Endothelial cell of umbilical vein (primary cell): ENCODE results near the gene VPS35L. TPM values are rescaled to one million over a fixed set of nuclear protein-coding genes. Genes with fewer than 3 reads are reported as not detected.

ENCODE experiments used
- BruUV-seq: library from RNA; stranded (reverse); fragments of 400-500 nt; replicated peaks from 2 replicates; lab custom pipeline; 2021; lab: Mats Ljungman, UMichigan
- CTCF ChIA-PET: fragments of 300-600, 350-600 bp; sonication (Branson Sonifier 250); formaldehyde crosslinking; loops from one replicate; lab custom pipeline; 2021; ENCODE audit warnings: antibody characterized with exemption, inconsistent platforms; lab: Charles Lee
- POLR2A ChIA-PET: fragments of 300-600, 350-600 bp; sonication (Branson Sonifier 250); formaldehyde crosslinking; loops from one replicate; lab custom pipeline; 2021; ENCODE audit warnings: antibody characterized with exemption, inconsistent platforms; lab: Charles Lee
- DNase-seq: peaks from one replicate; pipeline ENCODE4 v3.0.0-alpha.2; 2011; ENCODE audit warnings: low read depth, low spot score
- FAIRE-seq: peaks from 2 replicates; lab custom pipeline; 2011; peaks lifted over from hg19 to GRCh38; lab: Jason Lieb, UNC
- H2AFZ ChIP-seq: 2 replicates; pipeline ENCODE4 v1.6.0; 2012; ENCODE audit warnings: low read depth, low read length, control low read depth, inconsistent platforms
- H3K27ac ChIP-seq: 2 replicates; pipeline ENCODE4 v1.5.1; 2011; ENCODE audit warnings: low read depth, mild to moderate bottlenecking, control low read depth, low read length, moderate library complexity; ENCODE audit not compliant: insufficient read depth
- H3K27me3 ChIP-seq, 2 experiments: 2 replicates each; pipeline versions ENCODE4 v1.6.0 to v1.6.1; 2011; ENCODE audit warnings: low read length in 2 of 2, mixed read lengths in 1 of 2; ENCODE audit not compliant: control insufficient read depth in 2 of 2, insufficient read depth in 2 of 2
- H3K36me3 ChIP-seq, 2 experiments: 2 replicates in 1 of 2; 3 replicates in 1 of 2; pipeline ENCODE4 v1.5.1; 2011; ENCODE audit warnings: low read length in 2 of 2, mild to moderate bottlenecking in 1 of 2, moderate library complexity in 1 of 2; ENCODE audit not compliant: control insufficient read depth in 2 of 2, insufficient read depth in 2 of 2; ENCODE audit errors: extremely low read depth in 1 of 2
- H3K4me1 ChIP-seq: 3 replicates; pipeline ENCODE4 v1.5.1; 2011; ENCODE audit warnings: mild to moderate bottlenecking, low read length; ENCODE audit not compliant: control insufficient read depth, insufficient read depth; ENCODE audit errors: extremely low read depth
- H3K4me2 ChIP-seq: 2 replicates; pipeline ENCODE4 v1.6.1; 2011; ENCODE audit warnings: low read length, control low read depth, mixed read lengths; ENCODE audit not compliant: insufficient read depth
- H3K4me3 ChIP-seq, 3 experiments: fragments of 200-600 bp in 1 of 3; sonication (generic), shearing (Covaris generic) in 1 of 3; replicated peaks in 1 of 3; 2 replicates each; pipeline ENCODE4 v1.5.1; 2011 to 2016; ENCODE audit warnings: control low read depth in 3 of 3, low read length in 3 of 3, mild to moderate bottlenecking in 2 of 3, inconsistent platforms in 1 of 3, low read depth in 1 of 3, moderate library complexity in 1 of 3; ENCODE audit not compliant: insufficient read depth in 1 of 3
- H3K79me2 ChIP-seq: 2 replicates; pipeline ENCODE4 v1.6.0; 2012; ENCODE audit warnings: low read length, inconsistent platforms; ENCODE audit not compliant: control insufficient read depth, insufficient read depth
- H3K9ac ChIP-seq: replicated peaks from 2 replicates; pipeline ENCODE3; 2011; ENCODE audit warnings: low read length, control low read depth; ENCODE audit not compliant: insufficient read depth; ENCODE audit errors: extremely low read depth
- H3K9me1 ChIP-seq: replicated peaks from 3 replicates; pipeline ENCODE4 v1.6.0; 2011; ENCODE audit warnings: mild to moderate bottlenecking, low read length; ENCODE audit not compliant: control insufficient read depth, insufficient read depth; ENCODE audit errors: extremely low read depth
- H3K9me3 ChIP-seq: replicated peaks from 2 replicates; pipeline ENCODE4 v1.5.1; 2012; ENCODE audit warnings: low read length, inconsistent platforms; ENCODE audit not compliant: control insufficient read depth, insufficient read depth
- H4K20me1 ChIP-seq: replicated peaks from 2 replicates; pipeline ENCODE3; 2011; ENCODE audit warnings: mild to moderate bottlenecking, low read length; ENCODE audit not compliant: control insufficient read depth, insufficient read depth; ENCODE audit errors: extremely low read depth
- EZH2 ChIP-seq: IDR thresholded peaks from 2 replicates; pipeline ENCODE4 v1.6.1; 2012; ENCODE audit warnings: borderline replicate concordance, low read depth, mild to moderate bottlenecking, moderate library complexity, low read length, inconsistent platforms; ENCODE audit not compliant: severe bottlenecking
- FOS ChIP-seq: IDR thresholded peaks from 2 replicates; pipeline ENCODE4 v1.6.1; 2011; ENCODE audit warnings: mild to moderate bottlenecking, low read length, moderate library complexity, borderline replicate concordance; ENCODE audit not compliant: insufficient read depth
- GATA2 ChIP-seq: IDR thresholded peaks from 2 replicates; pipeline ENCODE4 v1.7.0; 2011; ENCODE audit warnings: low read depth, mild to moderate bottlenecking, moderate library complexity, mixed read lengths, low read length; ENCODE audit not compliant: insufficient read length, insufficient read depth
- MYC ChIP-seq: IDR thresholded peaks from one replicate; pipeline ENCODE4 v1.6.1; 2011; ENCODE audit warnings: mild to moderate bottlenecking, low read depth, low read length
- POLR2A ChIP-seq: IDR thresholded peaks from 2 replicates; pipeline ENCODE4 v1.6.1; 2012; ENCODE audit warnings: low read depth, mild to moderate bottlenecking, control low read depth, low read length
- POLR2AphosphoS5 ChIP-seq: IDR thresholded peaks from 2 replicates; pipeline ENCODE4 v1.6.1; 2012; ENCODE audit warnings: low read depth, mild to moderate bottlenecking, control low read depth, low read length, moderate library complexity; ENCODE audit not compliant: insufficient read depth
- dilution Hi-C: fragments of 300-500 bp; cut with MboI; formaldehyde crosslinking; loops from one replicate; pipeline ENCODE4 v1.15.0; 2019; ENCODE audit warnings: low sequenced_read_pairs; ENCODE audit not compliant: extremely low pct_ligation_motif_present
- intact Hi-C: fragments of 100-400 bp; cut with micrococcal nuclease; formaldehyde crosslinking; loops from one replicate; pipeline ENCODE4 v1.10.0; 2022
- polyA plus RNA-seq, 4 experiments: library from polyadenylated mRNA; depleted of rRNA in 3 of 4; stranded (reverse) in 3 of 4; unstranded in 1 of 4; fragments of >200 nt; gene quantifications; 2 replicates each; pipeline versions ENCODE4 v1.2.1 to v1.2.3, GENCODE V29; 2011 to 2012; ENCODE audit warnings: missing spikeins in 1 of 4
- total RNA-seq: library from RNA; stranded (reverse); gene quantifications from 2 replicates; pipeline ENCODE4 v1.2.3, GENCODE V29; 2021
- TF ChIP-seq, protein P1 (sequence below): IDR thresholded peaks from 2 replicates; pipeline ENCODE4 v1.6.1; 2011; ENCODE audit not compliant: insufficient read depth, insufficient read length

The VPS35L gene
- total and polyA plus RNA-seq, 2 donors (not counting 3 experiments of a cell fraction or from before 2014, with no cell fraction given) = 49.1 to 91.1 TPM

GRCh38 chr16:19605701-19606100 lies 50.2 kb downstream of the VPS35L start:
- FAIRE-seq = no peak
- H3K9me3 ChIP-seq = no peaks in the 10 kb centered on the region
- no peak overlapping the region for H3K9ac ChIP-seq
- no peak overlapping the region for H2AFZ ChIP-seq
- BruUV-seq = no TSS peak
- H3K4me2 ChIP-seq = no peak overlapping the region
- no peaks in the 10 kb centered on the region for H3K79me2 ChIP-seq
- no peak for DNase-seq
- H3K36me3 ChIP-seq = peaks cover 3% of the 10 kb centered on the region in 2 experiments
- H3K9me1 ChIP-seq = no peaks in the 10 kb centered on the region
- no peak overlapping the region for H3K27ac ChIP-seq
- ChIA-PET POLR2A (no interaction called here), CTCF (interaction anchor here (1.1 to 3.3 kb wide), 5 partner anchors 11 to 695 kb away, joined by 4 to 20 read pairs (median 5); no protein-coding TSS in a partner anchor)
- no peaks in the 10 kb centered on the region for H4K20me1 ChIP-seq
- H3K4me1 ChIP-seq = peaks cover 16% of the 10 kb centered on the region
- TF ChIP-seq EZH2 (no peak), POLR2AphosphoS5 (no peak), GATA2 (no peak), POLR2A (no peak), MYC (no peak)
- TF ChIP-seq, protein P1, sequence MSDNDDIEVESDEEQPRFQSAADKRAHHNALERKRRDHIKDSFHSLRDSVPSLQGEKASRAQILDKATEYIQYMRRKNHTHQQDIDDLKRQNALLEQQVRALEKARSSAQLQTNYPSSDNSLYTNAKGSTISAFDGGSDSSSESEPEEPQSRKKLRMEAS = no peak
- no peaks in the 10 kb centered on the region for H3K27me3 ChIP-seq
- H3K4me3 ChIP-seq = no peak overlapping the region
- intact Hi-C loops (loop anchor here (10.0 kb wide), 1 partner anchor 89 kb away; no protein-coding TSS in a partner anchor), dilution Hi-C loops (no loop called here)

DNA sequence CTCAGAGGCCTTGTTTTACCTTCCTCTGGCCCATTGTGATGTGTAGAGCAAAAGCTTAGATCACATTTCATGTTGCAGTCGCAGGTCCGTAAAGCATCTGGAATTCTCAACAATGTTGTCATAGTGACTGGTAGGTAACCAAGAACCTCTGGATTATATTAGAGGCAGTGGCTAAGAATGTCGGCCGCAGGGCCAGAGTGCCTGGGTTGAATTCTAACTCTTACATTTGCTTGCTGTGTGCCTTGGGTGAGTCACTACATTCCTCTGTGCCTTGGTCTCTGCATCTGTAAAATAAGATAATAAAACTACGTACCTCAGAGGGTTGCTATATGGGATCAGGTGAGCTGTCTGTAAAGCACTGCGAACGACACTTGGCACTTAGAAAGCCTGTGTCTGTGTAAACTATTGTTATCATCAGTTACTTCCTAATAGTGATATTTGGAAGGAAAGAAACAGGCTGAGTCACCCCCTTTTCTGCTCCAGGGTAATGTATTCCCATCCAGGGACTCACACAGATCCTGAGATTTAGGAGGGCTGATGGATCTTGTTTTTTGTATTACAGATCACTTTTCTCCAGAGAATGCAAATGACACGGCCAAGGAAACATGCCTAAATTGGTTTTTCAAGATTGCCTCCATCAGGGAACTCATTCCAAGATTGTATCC lies 52.2 kb downstream of the VPS35L start:
- TF ChIP-seq FOS (peak; percentile 29), POLR2AphosphoS5 (no peak)
- Histone ChIP-seq H3K9me3 (no peaks in the 10 kb centered on the region), H3K27me3 (no peaks in the 10 kb centered on the region), H2AFZ (no peak overlapping the region), H3K79me2 (no peaks in the 10 kb centered on the region), H3K9ac (no peak overlapping the region), H3K36me3 (peaks cover 0 to 4% of the 10 kb centered on the region in 2 experiments), H3K9me1 (no peaks in the 10 kb centered on the region), H3K4me2 (no peak overlapping the region), H3K4me1 (peaks cover 16% of the 10 kb centered on the region), H3K27ac (no peak overlapping the region), H4K20me1 (no peaks in the 10 kb centered on the region), H3K4me3 (no peak overlapping the region)
- FAIRE-seq = peak; percentile 33
- CTCF ChIA-PET = interaction anchor here (0.8 to 3.3 kb wide), 5 partner anchors 9 to 693 kb away, joined by 3 to 20 read pairs (median 5); partner anchors contain the start of gene VPS35L
- BruUV-seq = no TSS peak
- DNase-seq = peak; percentile 41
- POLR2A ChIA-PET = no interaction called here
- intact Hi-C loops = loop anchor here (10.0 kb wide), 1 partner anchor 87 kb away; no protein-coding TSS in a partner anchor
- dilution Hi-C loops = no loop called here
